Mesothelial cell of epicardium (in vitro differentiated cells): ENCODE data around the gene CROCC2. TPM values are rescaled to one million over a fixed set of nuclear protein-coding genes. Genes with fewer than 3 reads are reported as not detected.

ENCODE experiments used
- DNase-seq, 2 experiments: peaks; one replicate each; pipeline ENCODE4 v3.0.0; 2021; ENCODE audit warnings: low spot score in 2 of 2; ENCODE audit not compliant: unreplicated experiment in 2 of 2
- H3K27ac Mint-ChIP-seq: 2 replicates; pipeline ENCODE4 v1.8.0; 2021; ENCODE audit warnings: mixed read lengths
- H3K27me3 Mint-ChIP-seq: 2 replicates; pipeline ENCODE4 v1.8.0; 2021; ENCODE audit warnings: low read depth, mixed read lengths
- H3K36me3 Mint-ChIP-seq: 2 replicates; pipeline ENCODE4 v1.8.0; 2021; ENCODE audit warnings: mixed read lengths
- H3K4me1 Mint-ChIP-seq: 2 replicates; pipeline ENCODE4 v1.8.0; 2021; ENCODE audit warnings: mixed read lengths
- H3K4me3 Mint-ChIP-seq: 2 replicates; pipeline ENCODE4 v1.8.0; 2021; ENCODE audit warnings: mild to moderate bottlenecking, moderate library complexity, mixed read lengths
- H3K9me3 Mint-ChIP-seq: 2 replicates; pipeline ENCODE4 v1.8.0; 2021; ENCODE audit warnings: mixed read lengths
- total RNA-seq: library from RNA; stranded (reverse); gene quantifications from 3 replicates; pipeline ENCODE4 v1.2.1, GENCODE V29; 2021
- TF ChIP-seq, protein P1 (sequence below): fragments of 200-600 bp; sonication (generic); IDR thresholded peaks from one replicate; pipeline ENCODE4 v1.5.0; 2021; ENCODE audit warnings: antibody characterized with exemption; ENCODE audit not compliant: unreplicated experiment

The CROCC2 gene
- total RNA-seq, 1 donor from 2014 or later: 0.16 TPM

DNA sequence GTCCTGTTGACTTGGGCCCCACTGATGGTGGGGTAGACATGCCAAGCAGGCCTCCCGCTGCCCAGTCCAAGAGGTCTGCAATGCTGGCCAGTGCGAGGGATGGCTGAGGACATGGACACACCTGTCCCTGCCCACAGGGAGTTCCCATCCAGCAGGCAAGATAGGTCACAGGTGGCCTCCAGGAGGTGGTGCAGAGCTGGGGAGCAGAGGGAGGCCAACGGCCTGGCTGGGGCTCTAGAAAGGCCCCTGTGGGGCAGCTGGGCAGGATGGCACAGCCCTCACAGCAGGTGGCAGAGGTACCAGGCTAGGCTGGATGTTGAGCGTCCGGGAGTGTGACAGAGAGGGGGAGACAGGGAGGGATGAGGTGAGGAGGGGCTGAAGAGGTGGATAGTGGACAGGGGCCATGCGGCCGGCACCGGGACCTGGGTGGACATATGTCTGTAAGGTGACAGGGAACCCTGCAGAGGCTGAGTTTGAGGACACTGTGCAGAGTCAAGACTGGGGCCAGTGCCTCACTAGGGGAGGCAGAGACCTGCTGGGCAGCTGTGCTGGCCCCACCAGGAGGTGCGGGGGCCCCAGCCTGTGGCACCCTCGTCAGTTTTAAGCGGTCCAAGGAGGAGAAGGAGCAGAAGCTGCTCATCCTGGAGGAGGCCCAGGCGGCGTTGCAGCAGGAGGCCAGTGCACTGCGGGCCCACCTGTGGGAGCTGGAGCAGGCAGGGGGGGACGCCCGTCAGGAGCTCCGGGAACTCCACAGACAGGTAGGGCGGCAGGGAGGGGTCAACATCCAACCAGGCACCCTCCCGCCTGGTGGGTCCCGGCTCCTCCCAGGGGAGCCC is 58.0 kb downstream of the CROCC2 start:
- Mint-ChIP-seq H3K36me3 (no peaks in the 10 kb centered on the region), H3K9me3 (no peaks in the 10 kb centered on the region), H3K4me3 (no peak overlapping the region), H3K27ac (no peak overlapping the region), H3K4me1 (no peaks in the 10 kb centered on the region), H3K27me3 (no peaks in the 10 kb centered on the region)
- peak in 1 of 2 experiments; percentile 37 for DNase-seq
- TF ChIP-seq, protein P1, sequence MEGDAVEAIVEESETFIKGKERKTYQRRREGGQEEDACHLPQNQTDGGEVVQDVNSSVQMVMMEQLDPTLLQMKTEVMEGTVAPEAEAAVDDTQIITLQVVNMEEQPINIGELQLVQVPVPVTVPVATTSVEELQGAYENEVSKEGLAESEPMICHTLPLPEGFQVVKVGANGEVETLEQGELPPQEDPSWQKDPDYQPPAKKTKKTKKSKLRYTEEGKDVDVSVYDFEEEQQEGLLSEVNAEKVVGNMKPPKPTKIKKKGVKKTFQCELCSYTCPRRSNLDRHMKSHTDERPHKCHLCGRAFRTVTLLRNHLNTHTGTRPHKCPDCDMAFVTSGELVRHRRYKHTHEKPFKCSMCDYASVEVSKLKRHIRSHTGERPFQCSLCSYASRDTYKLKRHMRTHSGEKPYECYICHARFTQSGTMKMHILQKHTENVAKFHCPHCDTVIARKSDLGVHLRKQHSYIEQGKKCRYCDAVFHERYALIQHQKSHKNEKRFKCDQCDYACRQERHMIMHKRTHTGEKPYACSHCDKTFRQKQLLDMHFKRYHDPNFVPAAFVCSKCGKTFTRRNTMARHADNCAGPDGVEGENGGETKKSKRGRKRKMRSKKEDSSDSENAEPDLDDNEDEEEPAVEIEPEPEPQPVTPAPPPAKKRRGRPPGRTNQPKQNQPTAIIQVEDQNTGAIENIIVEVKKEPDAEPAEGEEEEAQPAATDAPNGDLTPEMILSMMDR: no peak

DNA sequence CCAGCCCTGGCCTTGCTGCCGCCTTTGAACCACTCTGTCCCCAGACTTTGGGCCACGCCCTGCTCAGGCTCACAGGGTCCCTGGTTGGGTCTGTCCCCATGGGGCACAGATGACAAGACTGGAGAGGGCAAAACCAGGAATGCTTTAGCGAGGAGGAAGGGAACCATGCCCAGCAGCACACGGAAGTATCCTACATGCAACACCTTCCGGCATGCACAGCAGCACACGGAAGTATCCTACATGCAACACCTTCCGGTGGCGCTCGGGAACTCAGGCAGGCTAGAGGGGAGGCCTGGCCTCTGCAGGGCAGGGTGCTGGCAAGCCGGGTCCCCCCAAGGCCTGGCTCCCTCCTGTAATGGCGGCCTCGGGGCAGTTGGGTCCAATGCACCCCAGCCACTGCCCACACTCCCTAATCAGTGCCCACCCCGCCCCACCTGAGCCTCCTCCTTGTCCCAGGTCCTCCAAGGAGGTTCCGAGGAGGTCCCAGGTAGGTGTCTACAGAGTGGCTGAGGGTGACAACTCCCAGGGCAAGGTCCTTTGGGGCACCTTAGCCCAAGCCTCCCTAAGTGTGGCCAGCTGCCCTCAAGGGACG is 58.7 kb downstream of the CROCC2 start:
- Mint-ChIP-seq H3K27me3 (no peaks in the 10 kb centered on the region), H3K9me3 (no peaks in the 10 kb centered on the region), H3K36me3 (no peaks in the 10 kb centered on the region), H3K4me3 (no peak overlapping the region), H3K27ac (no peak overlapping the region), H3K4me1 (no peaks in the 10 kb centered on the region)
- peak in 1 of 2 experiments; percentile 35 for DNase-seq
- TF ChIP-seq, protein P1: no peak

DNA sequence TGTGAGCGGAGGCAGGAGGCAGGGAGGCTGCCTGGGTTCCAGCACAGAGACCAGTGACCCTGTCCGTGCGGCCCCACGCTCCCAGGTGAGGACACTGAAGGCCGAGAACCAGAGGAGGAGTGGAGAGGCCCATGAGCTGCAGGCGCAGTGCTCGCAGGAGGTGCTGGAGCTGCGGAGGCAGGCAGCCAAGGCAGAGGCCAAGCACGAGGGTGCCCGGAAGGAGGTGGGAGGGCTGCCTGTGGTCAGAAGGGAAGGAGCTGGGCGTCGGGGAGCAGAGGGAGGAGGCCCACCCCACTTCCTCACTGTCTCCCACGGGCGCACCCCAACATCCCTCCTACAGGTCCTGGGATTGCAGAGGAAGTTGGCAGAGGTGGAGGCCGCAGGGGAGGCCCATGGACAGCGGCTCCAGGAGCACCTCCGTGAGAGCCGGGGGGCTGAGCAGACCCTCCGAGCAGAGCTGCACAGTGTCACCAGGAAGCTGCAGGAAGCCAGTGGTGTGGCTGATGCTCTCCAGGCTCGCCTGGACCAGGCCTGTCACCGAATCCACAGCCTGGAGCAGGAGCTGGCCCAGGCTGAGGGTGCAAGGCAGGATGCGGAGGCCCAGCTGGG is 59.3 kb downstream of the CROCC2 start:
- H3K9me3 Mint-ChIP-seq: peaks cover 4% of the 10 kb centered on the region
- no peaks in the 10 kb centered on the region for H3K27me3 Mint-ChIP-seq
- peak; percentile 17 to 39 for DNase-seq
- no peaks in the 10 kb centered on the region for H3K4me1 Mint-ChIP-seq
- H3K36me3 Mint-ChIP-seq: no peaks in the 10 kb centered on the region
- TF ChIP-seq, protein P1: no peak
- no peak overlapping the region for H3K4me3 Mint-ChIP-seq
- H3K27ac Mint-ChIP-seq: no peak overlapping the region

DNA sequence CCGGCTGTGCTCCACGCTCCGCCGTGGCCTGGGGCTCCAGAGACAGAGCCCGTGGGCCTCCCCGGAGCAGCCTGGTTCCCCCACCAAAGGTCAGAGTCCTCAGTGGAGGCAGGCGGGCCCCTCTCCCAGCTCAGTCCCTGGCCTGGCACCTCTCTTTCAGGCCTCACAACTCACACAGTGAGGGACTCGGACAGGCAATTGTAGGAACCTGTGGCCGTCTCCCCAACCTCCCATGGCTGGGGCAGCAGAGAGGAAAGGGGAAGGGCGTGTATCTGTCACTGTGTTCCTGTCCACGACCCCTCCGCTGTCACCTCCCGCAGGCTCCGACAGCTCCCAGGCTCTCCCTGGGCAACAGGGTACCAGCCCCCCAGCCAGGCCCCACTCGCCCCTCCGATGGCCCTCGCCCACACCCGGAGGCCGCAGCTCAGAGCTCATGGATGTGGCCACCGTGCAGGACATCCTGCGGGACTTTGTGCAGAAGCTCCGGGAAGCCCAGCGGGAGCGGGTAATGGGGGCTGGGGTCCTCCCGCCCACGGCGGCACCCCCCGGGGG is 59.8 kb downstream of the CROCC2 start:
- DNase-seq: peak in 1 of 2 experiments; percentile 36
- Mint-ChIP-seq H3K36me3 (no peaks in the 10 kb centered on the region), H3K9me3 (peaks cover 7% of the 10 kb centered on the region), H3K4me1 (no peaks in the 10 kb centered on the region), H3K27me3 (no peaks in the 10 kb centered on the region), H3K27ac (no peak overlapping the region), H3K4me3 (no peak overlapping the region)
- TF ChIP-seq, protein P1: no peak

DNA sequence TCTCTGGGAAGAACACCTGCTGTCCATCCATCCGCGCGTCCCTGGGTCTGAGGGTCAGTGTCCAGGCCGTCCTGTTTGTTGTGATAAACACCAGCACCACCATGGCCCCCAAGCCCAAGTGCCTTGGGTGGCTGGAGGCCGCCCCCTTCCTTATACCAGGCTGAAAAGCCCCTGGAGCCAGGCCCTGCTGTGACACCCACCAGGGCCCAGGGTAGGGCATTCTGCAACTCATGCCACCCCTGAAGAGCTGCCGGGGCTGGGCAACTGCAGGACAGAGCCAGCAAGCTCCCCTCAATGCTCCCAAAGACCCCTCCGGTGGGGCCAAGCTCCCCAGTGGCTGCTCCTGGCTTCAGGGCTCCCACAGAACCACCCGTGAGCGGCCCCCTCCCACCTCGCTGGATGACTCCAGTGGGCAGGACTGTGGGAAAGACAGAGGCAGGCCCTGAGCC is 60.3 kb downstream of the CROCC2 start:
- Mint-ChIP-seq H3K4me1 (no peaks in the 10 kb centered on the region), H3K4me3 (no peak overlapping the region), H3K27ac (no peak overlapping the region), H3K27me3 (peaks cover 1% of the 10 kb centered on the region), H3K9me3 (peaks cover 7% of the 10 kb centered on the region), H3K36me3 (no peaks in the 10 kb centered on the region)
- TF ChIP-seq, protein P1: no peak
- peak in 1 of 2 experiments; percentile 17 for DNase-seq
